ENCODE results near the gene CBFB. TPM values are rescaled to one million over a fixed set of nuclear protein-coding genes. Genes with fewer than 3 reads are reported as not detected.

CBFB gene
- total RNA-seq, 1 experiment from 2014 or later, result 76.3 TPM

DNA sequence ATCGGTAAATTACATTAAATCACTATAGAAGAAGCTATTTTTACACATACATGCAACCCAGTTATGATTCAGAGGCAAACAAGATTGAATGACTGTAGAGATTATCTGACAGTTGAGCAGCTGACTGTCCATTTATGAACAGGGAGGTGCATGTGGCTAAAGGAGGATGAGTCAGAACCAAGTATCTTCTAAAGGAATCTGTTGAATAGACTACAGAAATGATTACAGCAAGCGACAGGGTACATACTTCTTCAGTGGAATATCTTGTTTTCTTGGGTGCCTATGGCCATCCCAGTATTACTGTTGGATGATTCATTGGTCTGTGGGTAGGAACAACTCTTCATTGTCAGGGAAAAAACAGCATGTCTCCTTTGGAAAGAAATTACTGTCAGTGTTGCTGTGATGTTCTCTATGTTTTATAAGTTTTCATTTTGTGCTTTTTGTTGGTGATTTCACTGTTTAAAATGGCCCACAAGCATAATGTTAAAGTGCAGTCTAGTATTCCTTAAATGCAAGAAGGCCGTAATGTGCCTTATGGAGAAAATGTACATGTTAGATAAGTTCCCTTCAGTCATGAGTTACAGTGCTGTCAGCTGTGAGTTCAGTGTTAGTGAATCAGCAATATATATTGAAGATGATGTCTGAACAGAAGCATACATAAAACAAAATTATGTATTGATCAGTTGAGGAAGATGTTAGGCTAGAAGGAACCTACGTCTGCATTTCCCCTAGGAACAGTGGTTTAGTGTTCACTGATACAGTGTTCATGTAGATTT is 27.0 kb downstream of the CBFB start:
- H3K4ac ChIP-seq (ENCODE audit: low read depth, low read length), result no peak overlapping the region
- no peaks in the 10 kb centered on the region for H3K9me3 ChIP-seq (ENCODE audit: control insufficient read depth, low read depth, low read length)
- no peak overlapping the region for H2BK5ac ChIP-seq (ENCODE audit: insufficient read length, low read length)
- H3T11ph ChIP-seq (ENCODE audit: low read length), result no peak overlapping the region
- H2BK12ac ChIP-seq (ENCODE audit: insufficient read length, low read depth, low read length), result no peak overlapping the region
- no peak overlapping the region for H2BK20ac ChIP-seq (ENCODE audit: low read depth, low read length, poor library complexity, severe bottlenecking)
- Mint-ChIP-seq H3K27ac (no peak overlapping the region), H3K27me3 (ENCODE audit: low read depth) (no peaks in the 10 kb centered on the region), H3K4me3 (no peak overlapping the region), H3K36me3 (ENCODE audit: insufficient read depth in 1 of 3, low read depth in 3 of 3) (peaks cover 0 to 27% (median 13%) of the 10 kb centered on the region in 3 experiments; a peak in 5 of 7 replicates), H3K9me3 (no peaks in the 10 kb centered on the region), H3K4me1 (no peaks in the 10 kb centered on the region)
- no peak overlapping the region for H3K56ac ChIP-seq (ENCODE audit: insufficient read length, low read depth, low read length)
- DNase-seq, result no peak
- no peak overlapping the region for H2BK120ac ChIP-seq (ENCODE audit: low read depth, low read length, poor library complexity, severe bottlenecking)
- no peak overlapping the region for H3K4me2 ChIP-seq (ENCODE audit: insufficient read depth, insufficient read length, low read length)
- no peaks in the 10 kb centered on the region for H3K4me1 ChIP-seq (ENCODE audit: insufficient read depth, low read length)
- no peak overlapping the region for H4K5ac ChIP-seq (ENCODE audit: insufficient read length, low read depth, low read length)
- H2AFZ ChIP-seq (ENCODE audit: low read length), result no peak overlapping the region
- peaks cover 3% of the 10 kb centered on the region for H3K79me1 ChIP-seq (ENCODE audit: insufficient read depth, low read depth, low read length, poor library complexity, severe bottlenecking)
- H3K79me2 ChIP-seq (ENCODE audit: insufficient read depth, low read length), result no peaks in the 10 kb centered on the region
- no peak overlapping the region for H4K8ac ChIP-seq (replicated peaks; ENCODE audit: insufficient read length, low read depth, low read length)
- no peaks in the 10 kb centered on the region for H3K23me2 ChIP-seq (ENCODE audit: insufficient read length, low read depth, low read length, poor library complexity, severe bottlenecking)
- no peak overlapping the region for H2BK15ac ChIP-seq (ENCODE audit: low read depth, low read length)
- H4K91ac ChIP-seq (ENCODE audit: insufficient read length, low read depth, low read length), result no peak overlapping the region
- no peak overlapping the region for H3K27ac ChIP-seq (ENCODE audit: insufficient read length, low read depth, low read length)
- H2AK5ac ChIP-seq (ENCODE audit: insufficient read length, low read length), result no peak overlapping the region
- WGBS (ENCODE audit: extremely low coverage, insufficient read length, low lambda C conversion rate), result no CpG with 5 or more reads among the region's 4 CpGs
- H3K27me3 ChIP-seq (ENCODE audit: insufficient read depth, low read length), result no peaks in the 10 kb centered on the region
- no peak overlapping the region for H3K23ac ChIP-seq (ENCODE audit: insufficient read length, low read depth, low read length)
- H4K20me1 ChIP-seq (ENCODE audit: control insufficient read depth, insufficient read depth, insufficient read length), result no peaks in the 10 kb centered on the region
- no peak overlapping the region for H3K9ac ChIP-seq (ENCODE audit: extremely low read depth, insufficient read length, low read length)
- no peak overlapping the region for H3K14ac ChIP-seq (ENCODE audit: insufficient read depth, low read length)
- H3K18ac ChIP-seq (ENCODE audit: insufficient read length, low read depth, low read length), result no peak overlapping the region
- TF ChIP-seq, protein P1, sequence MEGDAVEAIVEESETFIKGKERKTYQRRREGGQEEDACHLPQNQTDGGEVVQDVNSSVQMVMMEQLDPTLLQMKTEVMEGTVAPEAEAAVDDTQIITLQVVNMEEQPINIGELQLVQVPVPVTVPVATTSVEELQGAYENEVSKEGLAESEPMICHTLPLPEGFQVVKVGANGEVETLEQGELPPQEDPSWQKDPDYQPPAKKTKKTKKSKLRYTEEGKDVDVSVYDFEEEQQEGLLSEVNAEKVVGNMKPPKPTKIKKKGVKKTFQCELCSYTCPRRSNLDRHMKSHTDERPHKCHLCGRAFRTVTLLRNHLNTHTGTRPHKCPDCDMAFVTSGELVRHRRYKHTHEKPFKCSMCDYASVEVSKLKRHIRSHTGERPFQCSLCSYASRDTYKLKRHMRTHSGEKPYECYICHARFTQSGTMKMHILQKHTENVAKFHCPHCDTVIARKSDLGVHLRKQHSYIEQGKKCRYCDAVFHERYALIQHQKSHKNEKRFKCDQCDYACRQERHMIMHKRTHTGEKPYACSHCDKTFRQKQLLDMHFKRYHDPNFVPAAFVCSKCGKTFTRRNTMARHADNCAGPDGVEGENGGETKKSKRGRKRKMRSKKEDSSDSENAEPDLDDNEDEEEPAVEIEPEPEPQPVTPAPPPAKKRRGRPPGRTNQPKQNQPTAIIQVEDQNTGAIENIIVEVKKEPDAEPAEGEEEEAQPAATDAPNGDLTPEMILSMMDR (conservative IDR thresholded peaks at IDR 0.05), result no peak
